Measurements from ENCODE around the gene PDIA6.

GRCh38 chr2:10788855-10789254 lies 23.7 kb downstream of the PDIA6 start:
- no peak for TF ChIP-seq CTCF (IDR thresholded peaks at IDR 0.05)
- no peak for TF ChIP-seq ZFX (IDR thresholded peaks at IDR 0.05; ENCODE audit: borderline replicate concordance)

Data from 22Rv1 (cell line).